GM12878 (cell line): ENCODE data around the gene SRPRB. TPM values are rescaled to one million over a fixed set of nuclear protein-coding genes. Genes with fewer than 3 reads are reported as not detected.

Experiments
- ATAC-seq: fragments of 200-7000 bp; cut with Tn5 transposase; 3 replicates; pipeline ENCODE4 v1.9.1; 2020; ENCODE audit warnings: mild to moderate bottlenecking, moderate library complexity
- BruUV-seq: library from RNA; stranded (reverse); fragments of 400-500 nt; replicated peaks from 2 replicates; lab custom pipeline; 2021; lab: Mats Ljungman, UMichigan
- CTCF ChIA-PET: fragments of 300-600 bp; sonication (Branson Sonifier 250); formaldehyde crosslinking; extraction: SDS; loops from one replicate; lab custom pipeline; 2021; ENCODE audit warnings: inconsistent platforms; lab: Yijun Ruan, JAX
- POLR2A ChIA-PET: fragments of 350-600 bp; formaldehyde crosslinking; extraction: SDS; loops from one replicate; lab custom pipeline; 2021; ENCODE audit warnings: inconsistent platforms; lab: Charles Lee
- RAD21 ChIA-PET: fragments of 300-600 bp; sonication (Branson Sonifier 250); formaldehyde crosslinking; loops from one replicate; lab custom pipeline; 2023; ENCODE audit warnings: antibody characterized with exemption; ENCODE audit not compliant: unreplicated experiment; lab: Charles Lee
- SMC1A ChIA-PET: fragments of 300-600 bp; sonication (Branson Sonifier 250); formaldehyde crosslinking; loops from one replicate; lab custom pipeline; 2023; ENCODE audit not compliant: unreplicated experiment, uncharacterized antibody; lab: Charles Lee
- DNase-seq: peaks from one replicate; pipeline ENCODE4 v3.0.0-alpha.2; 2011; ENCODE audit warnings: low read depth, low spot score
- FAIRE-seq: peaks from 3 replicates; lab custom pipeline; 2011; peaks lifted over from hg19 to GRCh38; lab: Jason Lieb, UNC
- H2AFZ ChIP-seq: 2 replicates; pipeline ENCODE4 v1.6.0; 2011; ENCODE audit warnings: low read depth, low read length, control low read depth; ENCODE audit not compliant: control insufficient read depth
- H3K27ac ChIP-seq: 2 replicates; pipeline ENCODE4 v1.5.1; 2011; ENCODE audit warnings: control low read depth; ENCODE audit not compliant: control insufficient read depth, insufficient read depth
- H3K27me3 ChIP-seq, 2 experiments: replicated peaks in 1 of 2; 2 replicates each; pipeline versions ENCODE4 v1.6.0 to v1.6.1; 2011; ENCODE audit warnings: low read length in 1 of 2; ENCODE audit not compliant: control insufficient read depth in 2 of 2, insufficient read depth in 2 of 2
- H3K36me3 ChIP-seq, 2 experiments: 2 replicates each; pipeline ENCODE4 v1.5.1; 2011; ENCODE audit warnings: low read length in 1 of 2; ENCODE audit not compliant: control insufficient read depth in 2 of 2, insufficient read depth in 2 of 2
- H3K4me1 ChIP-seq: 2 replicates; pipeline ENCODE4 v1.6.1; 2011; ENCODE audit warnings: mild to moderate bottlenecking, low read length, moderate library complexity, mixed read lengths; ENCODE audit not compliant: control insufficient read depth, insufficient read depth
- H3K4me2 ChIP-seq: 2 replicates; pipeline ENCODE4 v1.6.0; 2011; ENCODE audit warnings: control low read depth; ENCODE audit not compliant: control insufficient read depth, insufficient read depth
- H3K4me3 ChIP-seq: fragments of 200-600 bp; sonication (generic); 2 replicates; pipeline ENCODE4 v1.5.1; 2016
- H3K79me2 ChIP-seq: 2 replicates; pipeline ENCODE4 v1.6.0; 2011; ENCODE audit warnings: low read length; ENCODE audit not compliant: control insufficient read depth, insufficient read depth
- H3K9ac ChIP-seq: 2 replicates; pipeline ENCODE4 v1.8.0; 2011; ENCODE audit warnings: low read length, control low read depth, mixed read lengths; ENCODE audit not compliant: control insufficient read depth, insufficient read depth
- H3K9me3 ChIP-seq: replicated peaks from 3 replicates; pipeline ENCODE4 v1.5.1; 2011; ENCODE audit warnings: mild to moderate bottlenecking, low read length; ENCODE audit not compliant: control insufficient read depth, insufficient read depth
- H4K20me1 ChIP-seq: 2 replicates; pipeline ENCODE4 v1.6.0; 2011; ENCODE audit not compliant: control insufficient read depth, insufficient read depth
- BACH1 ChIP-seq: fragments of 450-650 bp; IDR thresholded peaks from 2 replicates; pipeline ENCODE4 v1.6.1; 2017; ENCODE audit warnings: mild to moderate bottlenecking, borderline replicate concordance
- DPF2 ChIP-seq: fragments of 450-650 bp; IDR thresholded peaks from 2 replicates; pipeline ENCODE4 v1.6.1; 2017; ENCODE audit warnings: mild to moderate bottlenecking
- JUND ChIP-seq: IDR thresholded peaks from 2 replicates; pipeline ENCODE4 v1.6.1; 2012; ENCODE audit warnings: low read depth, mild to moderate bottlenecking, low read length, improper control_type of control experiment, moderate library complexity
- KLF5 ChIP-seq: fragments of 450-650 bp; IDR thresholded peaks from 2 replicates; pipeline ENCODE4 v1.6.1; 2014; ENCODE audit warnings: mild to moderate bottlenecking; ENCODE audit not compliant: partially characterized antibody
- MXI1 ChIP-seq: fragments of 150-350 bp; IDR thresholded peaks from 2 replicates; pipeline ENCODE4 v1.6.1; 2011; ENCODE audit warnings: low read depth, mild to moderate bottlenecking, inconsistent platforms, low read length, improper control_type of control experiment
- NFYB ChIP-seq: IDR thresholded peaks from 2 replicates; pipeline ENCODE4 v1.6.1; 2011; ENCODE audit warnings: low read depth, mild to moderate bottlenecking, low read length, improper control_type of control experiment, moderate library complexity; ENCODE audit not compliant: insufficient read depth
- NR2C1 ChIP-seq: fragments of 450-650 bp; IDR thresholded peaks from 2 replicates; pipeline ENCODE4 v1.6.1; 2017; ENCODE audit warnings: antibody characterized with exemption, mild to moderate bottlenecking, moderate library complexity
- NR2F1 ChIP-seq: fragments of 450-650 bp; conservative IDR thresholded peaks from 2 replicates; pipeline ENCODE4 v1.6.1; 2017; ENCODE audit warnings: mild to moderate bottlenecking
- POLR2AphosphoS2 ChIP-seq: IDR thresholded peaks from 2 replicates; pipeline ENCODE4 v1.6.1; 2011; ENCODE audit warnings: low read depth, mild to moderate bottlenecking, low read length, improper control_type of control experiment, moderate library complexity
- REST ChIP-seq: IDR thresholded peaks from 2 replicates; pipeline ENCODE4 v1.6.1; 2012; ENCODE audit warnings: mild to moderate bottlenecking, low read depth, low read length
- SMAD5 ChIP-seq: IDR thresholded peaks from 2 replicates; pipeline ENCODE4 v1.6.1; 2016; ENCODE audit warnings: antibody characterized with exemption, low read depth
- ZBED1 ChIP-seq: IDR thresholded peaks from 2 replicates; pipeline ENCODE4 v1.6.1; 2016; ENCODE audit warnings: borderline replicate concordance
- WGBS: methylation state at CpG from one replicate; pipeline ENCODE4 v1.1.6; 2016; ENCODE audit warnings: low lambda C conversion rate; ENCODE audit not compliant: insufficient replicate concordance, insufficient coverage; ENCODE audit errors: missing lambda C conversion rate; 5-methylcytosine and 5-hydroxymethylcytosine counted together
- in situ Hi-C: fragments of 300-500 bp; cut with MboI; formaldehyde crosslinking; loops from 9 replicates; pipeline ENCODE4 v1.14.3; 2018; ENCODE audit warnings: mixed read lengths
- intact Hi-C: fragments of 100-400 bp; cut with micrococcal nuclease; formaldehyde crosslinking; loops from one replicate; pipeline ENCODE4 v1.14.2; 2022; ENCODE audit not compliant: unreplicated experiment
- polyA plus RNA-seq, 11 experiments: library from polyadenylated mRNA; depleted of rRNA in 4 of 11; unstranded in 6 of 11; stranded (reverse) in 5 of 11; fragments of >200 nt; fragmentation: Nextera tagmentation in 4 of 11; fragmentation: Illumina TruSeq in 1 of 11; extraction: Ambion mirVana in 4 of 11; extraction: Trizol in 1 of 11; gene quantifications; 1 replicate in 1 of 11; 2 replicates in 10 of 11; pipeline versions ENCODE4 v1.2.1 to v1.2.3, GENCODE V29; 2011 to 2016; ENCODE audit warnings: inconsistent platforms in 2 of 11, missing spikeins in 2 of 11, low read depth in 1 of 11
- total RNA-seq, 4 experiments: library from RNA; depleted of rRNA in 3 of 4; stranded (reverse); fragments of >200 nt in 3 of 4; fragmentation: Illumina TruSeq in 1 of 4; extraction: Trizol in 1 of 4; gene quantifications; 2 replicates each; pipeline versions ENCODE4 v1.2.1 to v1.2.3, GENCODE V29; 2013 to 2021
- TF ChIP-seq, protein P1 (sequence below): IDR thresholded peaks from 2 replicates; pipeline ENCODE4 v1.6.1; 2012; ENCODE audit warnings: low read depth, low read length, improper control_type of control experiment
- TF ChIP-seq, protein P2 (sequence below): fragments of 450-650 bp; IDR thresholded peaks from 2 replicates; pipeline ENCODE4 v1.6.1; 2018; ENCODE audit warnings: mild to moderate bottlenecking, low read depth, moderate library complexity; ENCODE audit not compliant: partially characterized antibody
- TF ChIP-seq, protein P3 (sequence below): IDR thresholded peaks from 2 replicates; pipeline ENCODE4 v1.6.1; 2012; ENCODE audit warnings: low read depth, low read length, improper control_type of control experiment

SRPRB gene
- total and polyA plus RNA-seq, 10 of the 15 experiments (the other 5 are each of a cell fraction or from before 2014, with no cell fraction given) = 30.6 to 107 (median 46.6) TPM

DNA sequence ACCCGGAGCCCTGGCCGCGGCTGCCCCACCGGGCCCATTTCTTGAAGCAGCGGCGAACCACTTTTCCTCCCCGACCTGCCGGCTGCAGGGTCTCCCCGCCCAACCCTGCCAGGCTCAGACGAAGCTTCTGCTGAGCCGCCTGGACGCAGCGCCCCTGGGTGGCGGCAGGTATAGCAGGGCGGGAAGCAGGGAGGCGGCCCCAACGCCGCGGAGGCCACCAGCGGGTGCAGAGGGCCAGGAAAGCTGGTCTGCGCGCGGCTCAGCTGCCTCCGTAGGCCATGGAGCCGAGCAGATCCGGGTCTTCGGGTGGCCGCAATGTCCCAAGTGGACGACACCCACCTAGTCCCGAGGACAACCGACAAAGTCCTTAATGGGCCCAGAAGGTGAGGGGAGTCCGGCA lies 21.9 kb upstream of the SRPRB start:
- intact Hi-C loops = no loop called here
- H4K20me1 ChIP-seq = no peaks in the 10 kb centered on the region
- DNase-seq = no peak
- ChIA-PET POLR2A (no interaction called here), CTCF (interaction anchor here (1.1 to 1.6 kb wide), 2 partner anchors 12 to 20 kb away, joined by 3 read pairs; no protein-coding TSS in a partner anchor), RAD21 (interaction anchor here (0.7 kb wide), 1 partner anchor 30 kb away, joined by 3 read pairs; no protein-coding TSS in a partner anchor), SMC1A (no interaction called here)
- H3K4me2 ChIP-seq = no peak overlapping the region
- no peaks in the 10 kb centered on the region; a peak in 2 of 4 replicates for H3K27me3 ChIP-seq
- no peak for ATAC-seq
- H3K4me1 ChIP-seq = no peaks in the 10 kb centered on the region
- H3K9ac ChIP-seq = no peak overlapping the region
- in situ Hi-C loops = no loop called here
- no peak for FAIRE-seq
- BruUV-seq = no TSS peak
- no peak overlapping the region for H3K27ac ChIP-seq
- H3K9me3 ChIP-seq = no peaks in the 10 kb centered on the region
- H2AFZ ChIP-seq = no peak overlapping the region
- 54% methylated on average over 32 of the region's 32 CpGs for WGBS
- H3K79me2 ChIP-seq = no peaks in the 10 kb centered on the region
- H3K4me3 ChIP-seq = no peak overlapping the region
- H3K36me3 ChIP-seq = no peaks in the 10 kb centered on the region
- TF ChIP-seq SMAD5 (no peak), BACH1 (no peak), NR2F1 (no peak), NR2C1 (no peak), NFYB (no peak), POLR2AphosphoS2 (no peak), ZBED1 (no peak), JUND (no peak), DPF2 (no peak), REST (no peak), KLF5 (no peak), MXI1 (no peak)
- TF ChIP-seq, protein P1, sequence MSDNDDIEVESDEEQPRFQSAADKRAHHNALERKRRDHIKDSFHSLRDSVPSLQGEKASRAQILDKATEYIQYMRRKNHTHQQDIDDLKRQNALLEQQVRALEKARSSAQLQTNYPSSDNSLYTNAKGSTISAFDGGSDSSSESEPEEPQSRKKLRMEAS = no peak
- TF ChIP-seq, protein P2, sequence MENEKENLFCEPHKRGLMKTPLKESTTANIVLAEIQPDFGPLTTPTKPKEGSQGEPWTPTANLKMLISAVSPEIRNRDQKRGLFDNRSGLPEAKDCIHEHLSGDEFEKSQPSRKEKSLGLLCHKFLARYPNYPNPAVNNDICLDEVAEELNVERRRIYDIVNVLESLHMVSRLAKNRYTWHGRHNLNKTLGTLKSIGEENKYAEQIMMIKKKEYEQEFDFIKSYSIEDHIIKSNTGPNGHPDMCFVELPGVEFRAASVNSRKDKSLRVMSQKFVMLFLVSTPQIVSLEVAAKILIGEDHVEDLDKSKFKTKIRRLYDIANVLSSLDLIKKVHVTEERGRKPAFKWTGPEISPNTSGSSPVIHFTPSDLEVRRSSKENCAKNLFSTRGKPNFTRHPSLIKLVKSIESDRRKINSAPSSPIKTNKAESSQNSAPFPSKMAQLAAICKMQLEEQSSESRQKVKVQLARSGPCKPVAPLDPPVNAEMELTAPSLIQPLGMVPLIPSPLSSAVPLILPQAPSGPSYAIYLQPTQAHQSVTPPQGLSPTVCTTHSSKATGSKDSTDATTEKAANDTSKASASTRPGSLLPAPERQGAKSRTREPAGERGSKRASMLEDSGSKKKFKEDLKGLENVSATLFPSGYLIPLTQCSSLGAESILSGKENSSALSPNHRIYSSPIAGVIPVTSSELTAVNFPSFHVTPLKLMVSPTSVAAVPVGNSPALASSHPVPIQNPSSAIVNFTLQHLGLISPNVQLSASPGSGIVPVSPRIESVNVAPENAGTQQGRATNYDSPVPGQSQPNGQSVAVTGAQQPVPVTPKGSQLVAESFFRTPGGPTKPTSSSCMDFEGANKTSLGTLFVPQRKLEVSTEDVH = no peak
- TF ChIP-seq, protein P3, sequence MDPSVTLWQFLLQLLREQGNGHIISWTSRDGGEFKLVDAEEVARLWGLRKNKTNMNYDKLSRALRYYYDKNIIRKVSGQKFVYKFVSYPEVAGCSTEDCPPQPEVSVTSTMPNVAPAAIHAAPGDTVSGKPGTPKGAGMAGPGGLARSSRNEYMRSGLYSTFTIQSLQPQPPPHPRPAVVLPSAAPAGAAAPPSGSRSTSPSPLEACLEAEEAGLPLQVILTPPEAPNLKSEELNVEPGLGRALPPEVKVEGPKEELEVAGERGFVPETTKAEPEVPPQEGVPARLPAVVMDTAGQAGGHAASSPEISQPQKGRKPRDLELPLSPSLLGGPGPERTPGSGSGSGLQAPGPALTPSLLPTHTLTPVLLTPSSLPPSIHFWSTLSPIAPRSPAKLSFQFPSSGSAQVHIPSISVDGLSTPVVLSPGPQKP = no peak
